Gastrocnemius medialis (tissue), 4 donors: ENCODE measurements around the gene TENT5C. TPM values are rescaled to one million over a fixed set of nuclear protein-coding genes. Genes with fewer than 3 reads are reported as not detected.

Source experiments
- ATAC-seq, 2 donors: fragments of 150-250 bp; one replicate each; pipeline ENCODE4 v1.9.1; 2016
- DNase-seq, 2 donors: peaks; one replicate each; pipeline ENCODE4 v3.0.0-alpha.2; 2019
- H3K27ac ChIP-seq, 4 donors: fragments of 200-600 bp; sonication (generic); 1 replicate in 1 of 4; 2 replicates in 3 of 4; pipeline ENCODE4 v1.5.1; 2016 to 2018; ENCODE audit warnings: mild to moderate bottlenecking in 2 of 4, moderate library complexity in 1 of 4
- H3K27me3 ChIP-seq, 3 donors: fragments of 200-600 bp; sonication (generic) in 2 of 3; 1 replicate in 1 of 3; 2 replicates in 2 of 3; pipeline versions ENCODE4 v1.5.1 to v1.6.0; 2016 to 2019; ENCODE audit warnings: mild to moderate bottlenecking in 1 of 3, moderate library complexity in 1 of 3
- H3K36me3 ChIP-seq, 2 donors: fragments of 200-600 bp; sonication (generic) in 1 of 2; one replicate each; pipeline ENCODE4 v1.5.1; 2017 to 2018
- H3K4me1 ChIP-seq, 2 donors: fragments of 200-600 bp; sonication (generic) in 1 of 2; one replicate each; pipeline ENCODE4 v1.5.1; 2016 to 2017; ENCODE audit warnings: mild to moderate bottlenecking in 2 of 2
- H3K4me3 ChIP-seq, 4 donors: fragments of 200-600 bp; sonication (generic) in 3 of 4; 1 replicate in 1 of 4; 2 replicates in 3 of 4; pipeline ENCODE4 v1.5.1; 2016 to 2019; ENCODE audit warnings: mild to moderate bottlenecking in 2 of 4
- H3K9me3 ChIP-seq, 3 donors: fragments of 200-600 bp; sonication (generic) in 2 of 3; 1 replicate in 1 of 3; 2 replicates in 2 of 3; pipeline ENCODE4 v1.5.1; 2016 to 2019
- CTCF ChIP-seq, 5 experiments: fragments of 450-650 bp in 3 of 5; fragments of 200-600 bp in 2 of 5; sonication (generic) in 2 of 5; IDR thresholded peaks in 4 of 5; conservative IDR thresholded peaks in 1 of 5; 1 replicate in 4 of 5; 2 replicates in 1 of 5; pipeline ENCODE4 v1.5.1; 2016 to 2019; ENCODE audit warnings: antibody characterized with exemption in 5 of 5, mild to moderate bottlenecking in 3 of 5, moderate library complexity in 3 of 5
- POLR2A ChIP-seq, 2 donors: fragments of 450-650 bp; IDR thresholded peaks; one replicate each; pipeline ENCODE4 v1.6.1; 2017; ENCODE audit warnings: antibody characterized with exemption in 2 of 2, mild to moderate bottlenecking in 2 of 2, moderate library complexity in 2 of 2
- in situ Hi-C, 4 donors: fragments of 200-750 bp; cut with MboI; loops; one replicate each; pipeline versions ENCODE4 v1.15.0 to v1.8.0; 2017; ENCODE audit warnings: low sequenced_read_pairs in 4 of 4
- intact Hi-C: fragments of 100-400 bp; cut with DNase I; formaldehyde crosslinking; loops from one replicate; pipeline ENCODE4 v1.15.1; 2023; ENCODE audit warnings: low total_unique reads
- total RNA-seq, 4 donors: library from RNA; depleted of rRNA; stranded (reverse); fragments of >200 nt; gene quantifications; one replicate each; pipeline versions ENCODE4 v1.1.0 to v1.2.3, GENCODE V29; 2016

The TENT5C gene
- total RNA-seq, 4 donors from 2014 or later = 2.3 to 21.8 (median 6.4) TPM

DNA sequence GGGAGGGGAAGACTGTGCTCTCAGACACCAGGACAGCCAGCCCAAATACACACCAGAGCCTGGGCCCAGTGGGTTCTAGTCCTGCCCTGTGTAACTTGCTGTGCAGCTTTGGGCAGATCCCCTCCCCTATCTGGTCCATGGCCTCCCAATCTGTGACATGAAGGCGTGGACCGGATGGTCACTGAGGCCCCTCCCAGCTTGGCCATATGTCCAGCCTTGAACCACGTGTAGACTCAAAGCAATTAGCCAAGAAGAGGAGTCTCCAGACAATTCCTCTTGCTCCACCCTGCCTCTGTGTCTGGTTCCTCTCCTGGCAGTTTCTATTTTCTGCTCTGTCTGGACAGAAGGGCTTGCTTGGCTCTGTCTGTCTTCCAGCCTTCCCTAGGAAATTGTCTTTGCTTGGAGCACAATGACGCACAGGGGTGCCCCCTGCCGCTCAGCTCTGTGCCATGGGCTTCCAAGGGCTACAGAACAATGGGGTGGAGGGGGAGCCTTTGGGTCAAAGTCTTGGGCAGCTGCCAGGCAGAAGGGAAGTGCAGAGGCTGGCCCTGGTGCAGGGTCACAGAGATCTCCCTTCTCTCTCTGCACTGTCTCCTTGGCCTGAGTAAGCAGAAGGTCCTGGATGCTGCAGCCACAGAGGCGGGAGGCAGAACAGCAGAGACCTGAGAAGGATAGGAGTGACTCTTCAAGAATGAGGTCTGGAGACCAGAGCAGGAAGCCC, 66.1 kb downstream of the TENT5C start:
- Histone ChIP-seq H3K27me3 (no peaks in the 10 kb centered on the region), H3K9me3 (no peaks in the 10 kb centered on the region), H3K27ac (peak overlapping the region; percentile 62 to 95 (median 73)), H3K4me3 (no peak overlapping the region), H3K36me3 (no peaks in the 10 kb centered on the region), H3K4me1 (peaks cover 46 to 49% of the 10 kb centered on the region in 2 donors)
- intact Hi-C loops (loop anchor here (5.0 kb wide), 1 partner anchor 135 kb away; no protein-coding TSS in a partner anchor), in situ Hi-C loops (no loop called here)
- peak in 1 of 2 donors; percentile 70 for ATAC-seq
- TF ChIP-seq CTCF (IDR thresholded peaks at IDR 0.05 in 4 of 5, conservative IDR thresholded peaks at IDR 0.05 in 1 of 5) = peak in 3 of 5 experiments; percentile 18 to 50 (median 39)
- TF ChIP-seq POLR2A (IDR thresholded peaks at IDR 0.05) = no peak
- DNase-seq = peak in 1 of 2 donors; percentile 63

GRCh38 chr1:117672756-117673155, 66.9 kb downstream of the TENT5C start:
- H3K4me3 ChIP-seq = no peak overlapping the region
- intact Hi-C loops = loop anchor here (5.0 kb wide), 1 partner anchor 135 kb away; no protein-coding TSS in a partner anchor
- no peaks in the 10 kb centered on the region for H3K36me3 ChIP-seq
- DNase-seq (no peak), ATAC-seq (no peak)
- peaks cover 53 to 55% of the 10 kb centered on the region in 2 donors for H3K4me1 ChIP-seq
- H3K27ac ChIP-seq = peak overlapping the region; percentile 62 to 95 (median 73)
- in situ Hi-C loops = no loop called here
- H3K27me3 ChIP-seq = no peaks in the 10 kb centered on the region
- TF ChIP-seq CTCF (IDR thresholded peaks at IDR 0.05 in 4 of 5, conservative IDR thresholded peaks at IDR 0.05 in 1 of 5) = no peak
- no peak for TF ChIP-seq POLR2A (IDR thresholded peaks at IDR 0.05)
- H3K9me3 ChIP-seq = no peaks in the 10 kb centered on the region

DNA sequence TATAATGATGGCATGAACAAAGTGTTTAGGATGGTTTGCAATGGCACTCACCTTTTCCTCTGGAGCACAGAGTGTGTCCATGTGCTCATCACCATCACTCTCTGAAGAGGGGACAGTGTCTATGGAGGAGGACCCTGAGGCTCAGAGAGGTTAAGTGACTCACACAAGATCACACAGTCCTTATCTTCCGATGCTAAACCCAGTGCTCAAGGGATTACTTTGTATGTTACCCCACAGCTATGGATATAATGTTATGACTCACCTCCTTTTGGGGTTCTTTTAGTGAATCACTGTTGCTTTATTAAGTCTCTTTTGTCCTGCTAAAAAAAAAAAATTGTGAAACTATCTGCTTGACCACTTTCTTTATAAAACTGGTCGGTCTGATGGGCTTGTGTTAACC, 67.6 kb downstream of the TENT5C start:
- in situ Hi-C loops = no loop called here
- no peaks in the 10 kb centered on the region for H3K9me3 ChIP-seq

More for the DNA sequence above, 67.6 kb downstream of the TENT5C start:
- ATAC-seq = no peak
- intact Hi-C loops = loop anchor here (5.0 kb wide), 1 partner anchor 136 kb away; no protein-coding TSS in a partner anchor
- Histone ChIP-seq H3K36me3 (no peaks in the 10 kb centered on the region), H3K4me3 (no peak overlapping the region), H3K4me1 (peaks cover 60 to 61% of the 10 kb centered on the region in 2 donors), H3K27me3 (no peaks in the 10 kb centered on the region), H3K27ac (peak overlapping the region; percentile 74 to 95 (median 89))
- TF ChIP-seq CTCF (IDR thresholded peaks at IDR 0.05 in 4 of 5, conservative IDR thresholded peaks at IDR 0.05 in 1 of 5) (no peak), POLR2A (IDR thresholded peaks at IDR 0.05) (no peak)
- no peak for DNase-seq
